Activated naive CD8-positive, alpha-beta T cell treated with anti-CD3 and anti-CD28 coated beads, Interleukin-2, amount 50 U/mL, for 16 hours (primary cell): ENCODE measurements around the gene UCP2.

Experiments used
- DNase-seq: peaks from one replicate; pipeline ENCODE4 v3.0.0-alpha.2; 2020; ENCODE audit warnings: low read depth, low spot score

UCP2 gene

GRCh38 chr11:74010306-74011300 is 28.0 kb upstream of the UCP2 start:
- DNase-seq = no peak

GRCh38 chr11:74009675-74010305 is 27.1 kb upstream of the UCP2 start:
- no peak for DNase-seq

GRCh38 chr11:74009230-74009547 is 26.5 kb upstream of the UCP2 start:
- DNase-seq = no peak

GRCh38 chr11:74008373-74009229 is 26.0 kb upstream of the UCP2 start, which contains the start of gene UCP3:
Gene UCP3 (minus strand): TSS chr11:74009085. CDS start chr11:74007042, 2,043 bp downstream.
- no peak for DNase-seq

- no peak for DNase-seq
Observed at GRCh38 chr11:74007691-74008372, 25.2 kb upstream of the UCP2 start.

GRCh38 chr11:74006743-74007304 is 24.2 kb upstream of the UCP2 start:
- no peak for DNase-seq

DNA sequence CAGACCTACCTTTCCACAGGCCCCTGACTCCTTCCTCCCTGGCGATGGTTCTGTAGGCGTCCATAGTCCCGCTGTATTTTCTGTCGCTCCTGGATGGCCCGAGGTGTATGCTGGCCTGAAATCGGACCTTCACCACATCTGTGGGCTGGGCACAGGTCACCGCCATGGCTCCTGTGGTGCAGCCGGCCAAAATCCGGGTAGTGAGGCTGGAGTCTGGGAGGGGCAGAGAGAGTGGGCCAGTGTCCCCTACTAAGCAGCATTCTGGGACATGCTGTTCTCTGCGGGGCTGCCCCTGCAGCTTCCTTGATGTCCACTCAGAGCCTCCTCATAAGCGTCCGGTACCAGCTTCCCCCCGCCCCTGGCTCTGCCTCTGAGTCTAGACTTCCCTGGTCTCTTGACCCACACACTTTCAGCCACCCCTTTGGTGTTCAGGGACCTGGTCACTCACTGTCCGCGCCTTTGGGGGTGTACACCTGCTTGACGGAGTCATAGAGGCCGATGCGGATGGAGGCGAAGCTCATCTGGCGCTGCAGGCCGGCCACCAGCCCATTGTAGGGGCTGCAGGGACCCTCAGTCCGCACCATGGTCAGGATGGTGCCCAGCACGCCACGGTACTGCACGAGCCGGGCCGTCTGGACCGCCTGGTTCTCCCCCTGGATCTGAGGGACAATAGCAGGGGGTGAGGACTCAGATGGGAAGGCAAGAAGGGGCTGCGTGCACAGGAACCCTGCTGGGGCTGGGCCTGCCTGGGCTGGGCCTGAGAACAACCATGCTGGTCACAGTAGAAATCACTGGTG is 23.3 kb upstream of the UCP2 start:
- DNase-seq = no peak

DNA sequence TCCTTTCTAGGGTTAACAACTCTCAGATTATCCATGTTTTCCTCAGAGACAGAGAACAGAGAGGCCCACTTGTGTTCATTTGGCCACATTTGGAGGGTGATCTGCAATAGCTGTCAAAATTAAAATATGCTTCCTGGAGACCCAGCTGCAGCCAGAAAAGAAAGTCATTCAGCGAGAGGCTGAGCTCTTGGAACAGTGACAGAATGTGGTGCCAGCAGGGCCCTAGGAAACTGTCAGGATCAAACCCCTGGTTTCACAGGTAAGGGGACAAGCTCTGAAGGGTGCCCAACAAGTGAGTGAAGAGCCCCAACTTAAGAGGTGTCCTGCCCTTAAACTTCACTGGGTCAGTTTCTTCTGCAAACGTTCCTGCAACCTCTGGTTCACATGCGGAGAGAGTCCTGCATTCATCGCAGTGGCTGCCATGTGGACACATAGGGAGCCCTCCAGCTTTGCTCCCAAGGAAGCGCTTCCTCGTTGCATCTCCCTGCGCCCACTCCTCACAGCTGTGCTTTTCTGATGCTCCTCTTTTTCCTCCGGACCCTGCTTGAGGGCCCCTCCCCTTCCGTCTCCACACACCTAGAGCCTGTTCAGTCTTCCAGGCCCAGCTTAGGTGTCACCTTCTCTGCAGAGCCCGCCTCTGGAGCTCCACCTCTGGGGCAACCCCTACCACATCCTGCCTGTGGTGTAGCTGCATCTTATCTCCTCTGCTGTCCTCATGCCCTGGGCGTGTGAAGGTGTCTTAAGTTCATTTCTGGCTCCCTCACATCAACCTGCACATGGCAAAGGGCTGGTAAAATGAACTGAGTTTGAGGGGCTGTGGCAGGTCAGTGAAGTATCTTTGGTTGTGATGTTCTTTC is 22.3 kb upstream of the UCP2 start:
- DNase-seq = peak; percentile 57

DNA sequence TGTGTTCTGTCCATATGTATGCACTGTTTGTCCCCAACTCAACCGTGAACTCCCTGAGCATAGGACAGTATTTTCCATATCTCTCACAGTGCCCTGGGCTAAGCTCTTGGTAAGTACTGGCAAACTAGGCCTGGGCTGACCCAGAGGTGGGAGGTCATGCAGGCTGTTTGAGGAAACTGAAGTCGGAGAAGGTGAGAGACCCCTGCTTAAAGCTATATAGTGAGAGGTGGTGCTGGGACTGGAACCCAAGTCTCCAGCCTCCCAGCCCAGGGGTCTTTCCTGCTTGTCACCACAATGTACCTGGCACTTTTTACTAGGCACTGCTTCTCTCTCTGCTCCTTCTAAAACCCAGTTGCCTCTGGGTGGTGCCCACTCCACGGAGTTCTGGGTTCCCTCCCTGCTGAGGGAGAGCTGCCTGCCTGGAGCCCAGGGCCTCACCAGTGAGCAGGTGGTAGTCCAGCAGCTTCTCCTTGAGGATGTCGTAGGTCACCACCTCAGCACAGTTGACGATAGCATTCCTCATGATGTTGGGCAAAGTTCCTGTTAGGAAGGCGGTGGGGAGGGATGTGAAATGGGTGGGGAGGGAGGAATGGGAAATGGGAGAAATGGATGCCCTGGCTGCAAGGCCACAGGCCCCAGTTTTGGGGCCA is 21.5 kb upstream of the UCP2 start:
- DNase-seq = no peak

GRCh38 chr11:74002832-74003231 is 20.2 kb upstream of the UCP2 start:
- DNase-seq = no peak

- DNase-seq = no peak
Observed at GRCh38 chr11:74001822-74002286, 19.2 kb upstream of the UCP2 start.

GRCh38 chr11:74000307-74001133 is 17.9 kb upstream of the UCP2 start:
- DNase-seq = no peak

DNA sequence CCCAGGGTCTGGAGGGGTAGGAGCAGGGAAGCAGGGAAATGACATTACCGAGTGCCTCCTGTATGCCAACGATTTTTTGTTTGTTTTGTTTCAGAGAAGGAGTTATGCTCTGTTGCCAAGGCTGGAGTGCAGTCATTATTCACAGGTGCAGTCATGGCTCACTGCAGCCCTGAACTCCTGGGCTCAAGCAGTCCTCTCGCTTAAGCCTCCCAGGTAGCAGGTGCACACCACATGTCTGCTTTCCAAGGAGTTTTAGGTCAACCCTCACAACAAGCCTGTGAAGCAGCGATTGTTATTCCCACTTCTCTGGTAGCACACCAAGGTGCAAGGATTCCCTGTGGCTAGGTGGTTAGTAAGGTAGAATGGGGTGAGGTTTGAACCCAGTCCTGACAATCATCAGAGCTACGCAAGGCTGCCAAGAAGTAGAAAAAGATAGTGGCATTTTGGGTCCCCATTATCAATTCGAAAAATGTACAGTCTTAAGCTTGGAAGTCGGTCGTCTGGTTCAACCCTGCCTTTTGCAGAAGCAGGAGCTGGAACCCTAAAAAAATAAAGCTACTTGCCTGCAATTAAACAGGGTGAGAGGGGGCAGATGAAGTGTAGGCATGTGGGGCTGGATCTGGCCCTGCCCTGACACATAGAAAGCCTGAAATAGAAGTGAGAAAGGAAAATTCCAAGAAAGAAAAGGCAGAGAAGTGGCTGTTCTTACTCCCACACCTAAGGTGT is 17.1 kb upstream of the UCP2 start:
- no peak for DNase-seq

GRCh38 chr11:73998846-73999575 is 16.4 kb upstream of the UCP2 start:
- no peak for DNase-seq

DNA sequence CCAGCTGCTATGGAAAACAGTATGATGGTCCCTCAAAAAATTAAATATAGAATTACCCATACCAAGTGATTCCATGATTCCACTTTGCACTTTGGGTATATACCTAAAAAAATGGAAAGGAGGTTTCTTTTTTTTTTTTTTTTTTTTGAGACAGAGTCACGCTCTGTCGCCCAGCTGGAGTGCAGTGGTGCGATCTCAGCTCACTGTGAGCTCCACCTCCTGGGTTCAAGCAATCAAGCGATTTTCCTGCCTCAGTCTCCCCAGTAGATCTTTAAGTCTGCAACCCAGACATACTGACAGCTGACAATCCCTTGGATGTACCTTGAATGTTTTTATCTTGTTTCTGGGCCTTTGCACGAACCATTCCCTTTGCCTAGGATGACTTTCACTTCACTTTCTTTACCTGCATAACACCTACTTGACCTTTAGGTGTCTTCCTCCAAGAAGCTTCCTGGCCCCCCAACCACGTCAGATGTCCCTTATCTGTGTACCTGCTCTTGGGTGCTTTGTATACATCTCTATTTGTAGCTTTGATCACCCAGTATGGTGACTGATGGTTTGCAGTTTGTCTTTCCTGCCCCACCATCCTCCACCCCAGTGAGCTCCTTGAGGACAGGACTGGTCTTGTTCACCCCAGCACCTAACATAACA is 14.6 kb upstream of the UCP2 start:
- no peak for DNase-seq
